ENCODE measurements around the gene GYG2.

GYG2 gene

GRCh38 chrX:2817036-2817435, 11.7 kb upstream of the GYG2 start:
- no peak for DNase-seq (ENCODE audit: low read depth)

GRCh38 chrX:2819345-2820135, 9.2 kb upstream of the GYG2 start:
- DNase-seq (ENCODE audit: low read depth), result no peak

GRCh38 chrX:2820136-2820771, 8.5 kb upstream of the GYG2 start:
- no peak for DNase-seq (ENCODE audit: low read depth)

- DNase-seq (ENCODE audit: low read depth), result no peak
These were observed 4.8 kb upstream of the GYG2 start for GRCh38 chrX:2823795-2824386.

- no peak for DNase-seq (ENCODE audit: low read depth)
These were observed 3.8 kb upstream of the GYG2 start for GRCh38 chrX:2824886-2825285.

- no peak for DNase-seq (ENCODE audit: low read depth)
These were observed 255 bp downstream of the GYG2 start for GRCh38 chrX:2828959-2829411.

- no peak for DNase-seq (ENCODE audit: low read depth)
These were observed 928 bp downstream of the GYG2 start for GRCh38 chrX:2829469-2830246.

GRCh38 chrX:2831471-2832228, 2.9 kb downstream of the GYG2 start:
- DNase-seq (ENCODE audit: low read depth), result no peak

GRCh38 chrX:2837961-2838360, 9.2 kb downstream of the GYG2 start:
- DNase-seq (ENCODE audit: low read depth), result no peak

GRCh38 chrX:2840961-2841360, 12.2 kb downstream of the GYG2 start:
- no peak for DNase-seq (ENCODE audit: low read depth)

- DNase-seq (ENCODE audit: low read depth), result no peak
These were observed 12.8 kb downstream of the GYG2 start for GRCh38 chrX:2841537-2841936.

- no peak for DNase-seq (ENCODE audit: low read depth)
These were observed 18.3 kb downstream of the GYG2 start for GRCh38 chrX:2846992-2847391.

- DNase-seq (ENCODE audit: low read depth), result no peak
These were observed 20.2 kb downstream of the GYG2 start for GRCh38 chrX:2848871-2849301.

GRCh38 chrX:2854918-2855317, 26.2 kb downstream of the GYG2 start:
- DNase-seq (ENCODE audit: low read depth), result no peak

GRCh38 chrX:2855761-2856160, 27.0 kb downstream of the GYG2 start:
- DNase-seq (ENCODE audit: low read depth), result no peak

GRCh38 chrX:2857566-2857965, 28.8 kb downstream of the GYG2 start:
- no peak for DNase-seq (ENCODE audit: low read depth)

GRCh38 chrX:2859197-2859797, 30.6 kb downstream of the GYG2 start:
- DNase-seq (ENCODE audit: low read depth), result no peak

- no peak for DNase-seq (ENCODE audit: low read depth)
These were observed 33.7 kb downstream of the GYG2 start for GRCh38 chrX:2862404-2862803.

- no peak for DNase-seq (ENCODE audit: low read depth)
These were observed 34.9 kb downstream of the GYG2 start for GRCh38 chrX:2863646-2864045.

GRCh38 chrX:2867206-2867605, 38.5 kb downstream of the GYG2 start:
- no peak for DNase-seq (ENCODE audit: low read depth)

- no peak for DNase-seq (ENCODE audit: low read depth)
These were observed 41.9 kb downstream of the GYG2 start for GRCh38 chrX:2870650-2871049.
